HCEC 1CT (cell line): Measurements from ENCODE around the gene TANGO2.
A peak's percentile ranks its signal among the peaks of the same experiment; 100 is the strongest.
"Not testable (repeated sequence)": the region's sequence is repeated elsewhere in the genome, so short reads cannot be mapped to it uniquely, and the experiment has no call there.

ENCODE experiments used
- DNase-seq: peaks from one replicate; pipeline ENCODE4 v3.0.0-alpha.2; 2017

The TANGO2 gene

DNA sequence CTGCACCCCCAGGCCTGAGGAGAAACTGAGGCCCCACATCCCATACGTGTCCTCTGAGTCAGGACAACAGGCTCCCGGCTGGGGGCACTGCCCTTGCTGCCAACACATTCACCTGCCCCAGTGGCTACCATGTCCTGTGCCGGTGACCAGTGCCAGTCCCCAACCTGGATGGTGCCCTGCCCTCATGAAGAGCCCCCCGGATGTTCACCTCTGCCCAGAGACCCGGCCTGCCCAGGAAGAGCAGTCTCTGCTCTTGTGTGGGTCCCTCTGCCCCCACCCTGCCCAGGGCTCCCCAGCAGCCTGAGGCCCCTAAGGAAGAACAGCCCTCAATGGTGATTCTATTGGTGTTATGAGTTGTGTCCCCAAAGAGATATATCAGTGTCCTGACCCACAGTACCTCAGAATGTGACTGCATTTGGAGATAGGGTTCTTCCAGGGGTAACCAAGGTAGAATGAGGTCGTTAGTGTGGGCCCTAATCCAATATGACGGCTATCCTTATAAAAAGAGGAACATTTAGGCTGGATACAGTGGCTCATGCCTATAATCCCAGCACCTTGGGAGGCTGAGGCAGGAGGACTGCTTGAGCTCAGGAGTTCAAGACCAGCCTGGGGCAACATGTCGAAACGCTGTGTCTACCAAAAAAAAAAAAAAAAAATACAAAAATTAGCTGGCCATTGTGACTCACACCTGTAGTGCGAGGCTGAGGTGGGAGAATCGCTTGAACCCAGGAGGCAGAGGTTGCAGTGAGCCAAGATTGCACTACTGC is 45.9 kb downstream of the TANGO2 start:
- DNase-seq = no peak

DNA sequence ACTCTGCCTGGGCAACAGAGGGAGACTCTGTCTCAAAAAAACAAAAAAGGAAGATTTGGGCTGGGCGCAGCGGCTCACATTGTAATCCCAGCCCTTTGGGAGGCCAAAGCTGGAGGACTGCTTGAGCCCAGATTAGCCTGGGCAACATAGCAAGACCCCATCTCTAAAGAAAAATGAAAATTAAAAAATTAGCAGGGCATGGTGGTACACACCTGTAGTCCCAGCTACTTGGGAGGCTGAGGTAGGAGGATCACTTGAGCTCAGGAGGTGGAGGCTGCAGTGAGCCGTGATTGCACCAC is 46.4 kb downstream of the TANGO2 start:
- not testable (repeated sequence) for DNase-seq

DNA sequence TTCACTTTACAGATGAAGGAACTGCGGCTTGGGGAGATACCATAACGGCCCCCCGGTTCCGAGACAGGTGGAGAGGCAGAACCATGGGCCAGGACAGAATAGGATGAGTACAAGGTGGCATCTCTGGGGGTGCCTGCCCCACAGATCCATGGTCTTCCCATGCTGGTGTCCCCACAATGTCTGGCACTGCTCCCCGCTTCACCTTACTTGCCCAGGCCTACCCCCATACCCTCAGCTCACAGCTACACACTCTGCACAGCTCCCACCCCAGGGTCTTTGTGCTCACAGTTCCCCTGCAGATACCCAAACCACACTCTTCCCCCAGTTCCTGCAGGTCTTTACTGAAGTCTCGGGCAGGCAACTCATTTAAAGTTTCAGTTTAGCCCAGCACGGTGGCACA is 47.7 kb downstream of the TANGO2 start:
- DNase-seq = no peak

DNA sequence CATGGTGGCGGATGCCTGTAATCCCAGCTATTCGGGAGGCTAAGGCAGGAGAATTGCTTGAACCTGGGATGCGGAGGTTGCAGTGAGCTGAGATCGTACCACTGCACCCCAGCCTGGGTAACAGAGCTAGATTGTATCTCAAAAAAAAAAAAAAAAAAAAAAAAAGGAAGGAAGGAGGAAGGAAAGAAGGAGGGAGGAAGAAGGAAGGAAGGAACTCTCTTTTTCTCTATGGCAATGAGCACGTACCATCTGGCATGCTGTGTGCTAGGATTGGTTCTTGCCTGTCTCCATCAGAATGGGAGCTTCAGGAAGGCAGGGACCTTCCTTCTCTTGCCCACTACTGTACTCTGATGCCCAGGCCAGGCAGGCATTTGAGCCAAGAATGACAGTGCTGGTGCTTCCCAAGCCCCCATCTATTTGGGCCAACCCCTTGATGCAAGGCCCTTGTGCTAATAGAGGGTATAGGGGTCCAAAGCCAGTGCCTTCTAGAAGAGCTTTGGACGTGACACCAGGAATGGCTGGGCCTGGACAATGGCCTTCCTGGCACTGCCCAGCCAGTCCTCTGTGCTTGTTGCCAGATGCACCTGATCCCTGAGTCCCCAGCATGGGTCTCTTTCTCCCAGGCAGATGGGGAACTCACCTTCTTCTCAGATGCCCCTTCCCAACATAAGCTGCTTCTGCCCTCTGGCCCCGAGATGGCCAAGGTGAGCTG is 48.6 kb downstream of the TANGO2 start:
- no peak for DNase-seq

DNA sequence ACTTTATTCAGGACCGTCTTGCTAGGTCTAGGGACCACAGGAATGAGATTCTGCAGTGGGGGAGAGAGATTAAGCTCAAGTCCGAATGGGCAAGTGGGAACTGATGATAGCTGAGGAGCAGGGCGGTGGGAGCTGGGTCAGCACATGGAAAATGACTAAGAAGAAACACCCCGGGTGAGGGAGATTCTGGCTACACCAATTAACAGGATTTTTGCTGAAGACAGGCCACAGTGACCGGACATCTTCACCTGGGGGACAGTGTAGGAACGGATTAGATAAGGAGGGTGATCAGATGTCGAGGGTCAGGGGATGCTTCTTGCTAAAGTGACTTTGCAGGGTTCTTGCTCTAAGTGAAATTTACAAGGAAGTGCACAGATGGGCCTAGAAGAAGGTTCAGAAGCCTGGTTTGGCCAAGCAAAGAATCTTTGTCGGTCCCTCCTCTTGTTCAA is 50.6 kb downstream of the TANGO2 start:
- DNase-seq = no peak

DNA sequence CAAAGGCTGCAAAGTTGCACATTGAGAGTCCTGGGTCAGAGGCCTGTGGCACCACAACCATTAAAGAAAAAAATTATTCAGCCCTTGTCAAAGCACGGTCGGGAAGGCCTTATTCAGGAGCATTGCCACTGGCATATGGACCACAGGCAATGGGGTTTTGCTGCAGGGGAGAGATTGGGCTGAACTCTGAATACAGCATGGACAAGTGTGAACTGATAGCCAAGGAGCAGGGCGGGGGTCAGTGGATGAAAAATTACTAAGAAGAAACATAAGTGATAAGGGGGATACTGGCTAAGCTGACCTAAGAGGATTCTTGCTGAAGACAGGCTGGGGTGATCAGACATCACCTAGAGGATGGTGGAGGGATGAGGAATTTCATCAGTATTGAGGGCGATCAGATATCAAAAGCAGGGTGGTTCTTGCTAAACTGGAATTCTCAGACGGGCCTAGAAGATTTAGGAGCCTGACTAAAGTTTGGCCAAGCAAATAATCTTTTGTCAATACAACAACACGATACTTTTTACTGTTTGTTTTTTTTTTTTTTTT is 55.8 kb downstream of the TANGO2 start:
- no peak for DNase-seq

DNA sequence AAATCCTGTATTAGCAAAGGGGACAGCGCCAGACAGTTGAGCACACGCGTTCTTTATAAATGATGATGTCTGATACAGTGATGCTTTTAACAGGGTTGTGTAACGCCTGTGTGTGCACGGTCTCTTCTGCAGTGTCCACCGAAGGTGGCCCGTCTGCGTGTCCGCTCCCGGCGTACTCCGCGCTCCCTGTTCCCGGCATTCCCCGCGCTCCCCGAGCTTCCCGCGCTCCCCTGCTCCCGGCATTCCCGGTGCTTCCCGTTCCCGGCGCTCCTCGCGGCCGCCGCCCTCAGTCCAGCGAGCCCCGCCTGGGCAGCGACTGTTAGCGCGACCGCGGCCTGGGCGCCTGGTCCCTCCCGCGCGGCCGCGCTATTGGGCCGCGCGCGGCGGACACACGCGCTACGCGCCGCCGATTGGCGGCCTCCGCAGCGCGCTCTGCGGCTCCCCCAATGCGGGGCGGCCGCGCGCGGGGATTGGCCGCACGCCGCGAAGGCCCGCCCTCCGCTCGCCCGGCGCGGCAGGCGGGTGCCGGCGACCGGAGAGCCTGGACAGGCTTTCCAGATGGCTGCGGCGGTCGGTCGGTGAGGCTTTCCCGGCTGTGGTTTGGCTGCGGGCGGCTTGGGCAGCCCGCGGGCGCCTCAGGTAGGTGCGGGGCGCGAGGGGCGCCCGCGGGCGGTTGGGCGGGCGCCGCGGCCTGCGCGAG is 59.0 kb downstream of the TANGO2 start, which contains the start of gene DGCR8:
TSS of gene DGCR8 (plus strand) at position 497 of the 700 bp plus-strand sequence. CDS start 5,723 bp downstream, outside the sequence.
- DNase-seq = peak; percentile 96

DNA sequence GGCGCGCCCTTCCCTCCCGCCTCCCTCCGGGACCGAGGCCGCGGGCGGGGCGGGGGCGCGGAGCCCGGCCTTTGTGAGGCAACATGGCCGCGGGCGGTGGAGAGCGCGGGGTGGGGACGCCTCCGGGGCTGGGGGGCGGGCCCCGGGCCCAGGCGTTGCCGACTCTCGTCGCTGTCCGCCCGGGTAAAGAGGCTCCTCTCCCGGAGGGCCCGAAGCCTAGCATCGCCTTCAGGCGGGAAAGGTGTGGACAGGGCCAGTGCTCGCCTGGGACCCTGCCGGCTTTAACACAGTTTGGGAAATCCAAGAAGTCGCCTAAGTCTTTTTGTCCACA is 59.5 kb downstream of the TANGO2 start:
- DNase-seq = peak; percentile 33

DNA sequence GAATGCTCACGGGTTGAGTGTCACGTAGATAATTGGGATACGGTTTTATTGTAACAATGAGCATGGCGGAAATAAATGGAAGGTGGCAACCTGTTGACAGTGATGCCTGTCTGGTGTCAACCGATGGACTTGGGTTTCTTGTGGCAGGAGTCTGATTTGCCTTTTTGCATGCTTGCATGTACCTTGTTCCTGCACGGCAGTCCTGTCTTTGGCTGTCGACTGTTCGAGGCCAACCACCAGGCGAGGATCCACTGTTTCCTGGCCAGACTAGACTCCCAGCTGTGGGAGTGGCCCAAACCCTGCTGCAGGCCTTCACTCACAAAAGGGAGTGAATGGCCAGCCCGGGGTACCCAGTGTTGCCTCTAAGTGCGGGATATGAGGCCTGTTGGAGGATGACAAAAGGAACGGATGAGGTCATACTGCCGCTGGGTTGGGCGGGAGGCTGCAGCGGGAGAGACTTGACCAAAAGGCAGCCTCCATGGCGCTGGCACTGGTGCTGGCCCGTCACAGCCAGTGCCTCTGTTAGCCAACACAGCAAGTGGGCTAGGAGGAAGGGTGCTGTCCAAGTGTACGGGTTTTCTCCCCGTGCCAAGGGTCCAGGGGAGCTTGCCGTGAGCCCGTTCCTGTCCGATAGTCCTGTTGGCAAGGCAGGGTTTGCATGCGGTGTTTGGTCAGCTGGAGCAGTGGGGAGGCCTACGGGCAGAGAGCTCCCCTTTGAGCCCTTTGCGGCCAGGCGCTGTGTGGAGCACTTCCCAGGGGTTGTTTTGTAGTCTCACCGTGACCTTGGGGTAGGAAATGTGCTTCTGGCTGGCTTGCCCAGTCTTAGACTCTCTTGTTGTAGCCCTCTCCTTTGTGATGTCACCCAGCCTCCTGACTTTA is 60.1 kb downstream of the TANGO2 start:
- DNase-seq = peak; percentile 35

DNA sequence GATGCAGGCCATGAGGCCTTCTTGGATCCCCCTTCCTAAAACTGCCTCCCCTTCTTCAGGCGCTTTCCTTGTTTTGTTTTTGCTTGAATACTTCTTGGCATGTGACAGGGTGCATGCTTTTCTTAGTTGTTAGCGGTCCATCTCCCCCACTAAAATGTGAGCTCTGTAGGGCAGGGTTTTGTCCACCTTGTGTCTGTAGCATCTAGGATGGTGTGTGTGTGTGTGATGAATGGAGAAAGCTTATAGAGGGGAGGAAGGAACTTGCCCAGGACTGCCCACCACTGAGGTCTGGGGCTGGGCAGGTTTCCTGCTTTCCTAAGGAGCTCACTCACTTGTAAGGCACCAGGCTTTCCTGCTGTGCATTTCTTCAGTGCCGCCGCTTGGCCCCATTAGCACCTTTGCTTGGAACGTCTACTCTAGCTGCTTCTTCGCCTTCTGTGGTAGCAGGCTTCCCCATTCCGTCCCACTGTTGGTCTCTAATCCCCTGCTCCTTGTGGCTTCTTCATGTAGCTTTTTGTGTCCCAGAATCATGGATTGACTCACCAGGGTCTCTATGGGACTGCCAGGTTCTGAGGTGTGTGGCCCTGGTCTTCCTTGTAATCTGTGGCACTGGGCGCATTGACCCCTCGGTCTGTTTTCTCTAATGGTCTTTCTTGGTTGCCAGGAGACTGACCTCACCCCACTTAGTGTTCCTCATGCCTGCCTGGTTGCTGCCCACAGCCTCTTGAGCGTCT is 62.4 kb downstream of the TANGO2 start:
- DNase-seq = no peak

DNA sequence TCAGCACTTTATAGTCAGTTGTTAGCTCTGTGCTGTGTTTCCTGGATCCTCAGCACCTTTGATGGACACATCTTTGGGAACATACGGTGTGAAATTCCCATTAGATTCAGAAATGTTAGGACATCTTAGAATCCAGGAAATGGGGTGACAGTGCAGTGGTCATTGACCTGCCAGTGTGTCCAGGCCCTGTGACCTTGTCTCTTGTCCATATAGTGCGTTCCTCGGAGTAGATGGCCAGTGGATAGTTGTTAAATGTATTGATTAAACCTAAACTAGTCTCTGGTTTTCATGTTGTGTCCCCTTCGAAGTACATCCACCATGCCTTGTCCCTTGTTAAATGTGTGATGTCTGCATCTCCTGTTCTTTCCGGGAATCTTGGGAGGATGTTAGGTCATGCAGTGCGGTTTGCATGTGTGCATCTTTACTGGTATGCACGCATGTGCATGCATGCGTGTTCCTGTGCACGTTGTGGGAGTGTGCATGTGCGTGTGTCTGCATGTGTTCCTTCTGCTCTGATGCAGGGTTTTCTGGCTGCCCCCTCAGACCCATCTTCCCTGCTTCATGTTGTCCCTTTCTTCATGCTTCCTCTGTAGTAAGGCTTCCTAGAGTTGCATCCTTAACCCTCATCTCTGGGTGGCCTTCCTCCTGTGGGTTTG is 63.1 kb downstream of the TANGO2 start:
- no peak for DNase-seq

DNA sequence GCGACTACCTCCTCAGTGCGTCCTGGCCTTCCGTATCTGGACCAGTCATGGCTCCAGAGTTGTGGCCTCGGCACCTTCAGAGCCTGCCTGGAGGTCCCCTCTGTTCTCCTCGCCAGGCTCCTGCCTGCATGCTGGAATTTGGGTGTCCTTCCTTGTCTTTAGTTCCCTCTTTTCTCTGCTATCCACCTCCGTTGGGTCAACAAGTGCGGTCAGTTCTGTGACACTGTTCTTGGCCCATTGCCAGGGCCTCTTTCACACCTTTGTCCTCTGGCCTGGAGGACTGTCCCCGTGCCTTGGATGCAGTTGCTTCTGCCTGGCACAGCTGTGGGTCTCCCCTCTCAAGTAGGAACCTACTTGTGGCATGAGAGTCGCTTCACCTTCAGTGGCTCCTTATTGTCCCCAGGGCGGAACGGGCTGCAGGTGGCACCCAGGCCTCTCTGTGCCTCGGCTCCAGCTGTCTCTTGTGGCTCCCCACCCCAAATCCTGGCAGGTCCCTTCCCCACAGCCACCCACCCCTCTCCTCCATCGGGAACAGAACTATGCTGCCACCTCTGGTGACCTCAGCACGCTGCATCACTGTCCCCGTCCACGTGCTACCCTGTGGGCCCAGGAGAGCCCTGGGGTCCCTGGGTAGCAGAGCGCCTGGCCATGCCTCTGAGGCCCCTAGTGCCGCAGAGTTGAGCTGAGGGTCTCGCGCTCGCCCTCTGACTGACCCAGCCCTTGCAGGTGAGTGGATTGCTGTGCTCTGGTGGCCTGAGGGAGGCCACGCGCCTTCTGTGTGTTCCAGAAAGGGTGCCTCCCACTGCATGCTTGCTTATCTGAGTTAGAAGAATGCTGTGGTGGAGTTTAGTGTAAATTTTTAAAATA is 63.9 kb downstream of the TANGO2 start:
- DNase-seq = no peak

DNA sequence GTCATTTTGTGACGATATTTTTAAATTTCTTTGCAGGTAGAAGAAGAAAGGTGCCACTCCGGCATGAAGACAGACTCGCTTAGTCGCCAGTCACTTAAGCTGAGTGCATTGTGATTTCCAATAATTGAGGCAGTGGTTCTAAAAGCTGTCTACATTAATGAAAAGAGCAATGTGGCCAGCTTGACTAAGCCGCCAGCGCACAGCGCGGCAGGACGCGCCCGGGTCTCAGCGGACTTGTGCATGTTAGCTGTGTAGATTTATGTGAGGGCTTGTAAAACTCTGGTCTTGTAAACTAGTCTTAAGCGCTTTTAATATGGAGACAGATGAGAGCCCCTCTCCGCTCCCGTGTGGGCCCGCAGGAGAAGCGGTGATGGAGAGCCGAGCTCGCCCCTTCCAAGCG is 64.7 kb downstream of the TANGO2 start:
- DNase-seq = no peak

DNA sequence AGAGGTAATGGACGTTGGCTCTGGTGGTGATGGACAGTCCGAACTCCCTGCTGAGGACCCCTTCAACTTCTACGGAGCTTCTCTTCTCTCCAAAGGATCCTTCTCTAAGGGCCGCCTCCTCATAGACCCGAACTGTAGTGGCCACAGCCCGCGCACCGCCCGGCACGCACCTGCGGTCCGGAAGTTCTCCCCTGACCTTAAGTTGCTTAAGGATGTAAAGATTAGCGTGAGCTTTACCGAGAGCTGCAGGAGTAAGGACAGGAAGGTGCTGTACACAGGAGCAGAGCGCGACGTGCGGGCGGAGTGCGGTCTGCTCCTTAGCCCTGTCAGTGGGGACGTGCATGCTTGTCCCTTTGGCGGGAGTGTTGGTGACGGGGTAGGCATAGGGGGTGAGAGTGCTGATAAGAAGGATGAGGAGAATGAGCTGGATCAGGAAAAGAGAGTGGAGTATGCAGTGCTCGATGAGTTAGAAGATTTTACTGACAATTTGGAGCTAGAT is 65.2 kb downstream of the TANGO2 start:
- no peak for DNase-seq

DNA sequence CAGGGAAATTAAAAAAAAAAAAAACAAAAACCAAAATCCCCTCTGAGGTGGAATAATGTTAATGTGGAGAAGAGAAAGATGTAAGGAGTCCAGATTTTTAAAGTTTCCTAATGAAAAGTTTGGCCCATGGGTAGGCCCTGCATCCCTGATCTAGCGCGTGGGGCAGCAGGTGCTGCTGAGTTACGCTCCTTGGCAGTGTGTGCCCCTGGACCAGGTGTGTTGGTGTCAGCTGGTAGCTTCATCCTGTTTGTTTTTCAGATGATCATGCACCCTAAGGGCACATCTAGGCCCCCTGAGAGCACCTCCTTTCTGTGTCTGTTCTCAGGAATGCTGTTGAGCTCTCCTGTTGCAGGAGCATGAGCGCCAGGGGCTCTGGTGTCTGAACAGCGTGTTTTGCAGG is 65.9 kb downstream of the TANGO2 start:
- no peak for DNase-seq

DNA sequence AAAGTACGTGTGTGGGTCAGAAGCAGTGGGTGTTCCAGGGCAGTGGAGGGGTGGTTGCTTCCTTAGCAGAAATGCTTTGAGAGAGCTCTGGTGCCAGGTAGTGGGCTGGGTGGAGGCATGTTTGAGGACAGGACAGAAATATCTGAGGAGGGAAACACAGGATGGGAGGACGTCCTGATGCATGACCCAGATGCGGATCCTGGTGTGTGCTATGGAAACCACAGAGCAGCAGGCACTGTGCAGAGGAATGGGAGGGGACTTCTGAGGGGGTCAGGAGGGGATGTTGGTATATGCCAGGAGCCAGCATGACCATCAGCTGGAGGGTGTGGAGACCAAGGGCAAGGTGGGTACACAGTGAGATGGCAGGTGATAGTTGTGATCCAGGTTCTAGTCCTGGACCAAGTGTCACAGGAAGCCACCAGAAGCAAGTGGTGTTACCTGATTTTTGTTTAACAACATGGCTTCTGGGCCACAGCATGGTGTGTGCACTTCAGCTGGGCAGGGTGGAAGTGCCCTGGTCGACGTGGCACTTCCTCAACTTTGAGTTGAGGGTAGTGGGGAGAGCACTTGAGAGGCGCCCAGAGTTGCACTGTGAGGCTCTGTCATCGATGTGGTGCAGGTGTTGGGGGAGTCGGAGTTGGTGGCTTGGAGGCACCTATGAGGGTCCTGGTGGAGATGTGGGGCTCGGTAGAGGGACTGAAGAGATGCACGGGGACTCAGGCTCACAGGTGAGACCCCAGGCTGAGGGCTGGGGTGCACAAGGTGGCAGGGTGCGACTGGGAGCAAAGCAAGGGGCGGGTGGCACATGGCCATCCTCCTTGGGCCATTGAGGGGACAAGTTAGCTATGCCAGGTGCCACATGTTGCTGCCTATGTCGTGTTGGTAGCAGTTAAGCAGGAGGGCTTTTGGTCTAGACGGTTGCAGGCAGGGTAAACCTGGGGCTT is 66.7 kb downstream of the TANGO2 start:
- DNase-seq = no peak

DNA sequence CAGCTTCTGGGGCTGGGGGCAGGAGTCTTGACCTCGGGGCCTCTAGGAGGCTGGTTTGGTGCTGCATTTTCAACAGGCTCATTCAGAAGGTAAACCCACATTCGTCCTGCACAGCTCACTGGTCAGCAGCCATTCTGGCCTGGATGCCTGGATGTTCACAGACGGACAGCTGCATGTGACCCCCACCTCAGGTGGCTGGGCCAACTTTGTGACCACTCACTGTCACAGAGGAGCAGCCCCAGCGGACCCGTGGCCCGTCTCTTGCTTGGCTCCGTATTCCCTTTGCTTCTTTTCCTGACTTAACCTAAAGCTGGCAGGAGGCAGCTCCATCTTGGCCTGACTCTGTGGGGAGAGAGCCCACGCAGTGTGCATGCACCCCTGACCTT is 67.3 kb downstream of the TANGO2 start:
- no peak for DNase-seq

DNA sequence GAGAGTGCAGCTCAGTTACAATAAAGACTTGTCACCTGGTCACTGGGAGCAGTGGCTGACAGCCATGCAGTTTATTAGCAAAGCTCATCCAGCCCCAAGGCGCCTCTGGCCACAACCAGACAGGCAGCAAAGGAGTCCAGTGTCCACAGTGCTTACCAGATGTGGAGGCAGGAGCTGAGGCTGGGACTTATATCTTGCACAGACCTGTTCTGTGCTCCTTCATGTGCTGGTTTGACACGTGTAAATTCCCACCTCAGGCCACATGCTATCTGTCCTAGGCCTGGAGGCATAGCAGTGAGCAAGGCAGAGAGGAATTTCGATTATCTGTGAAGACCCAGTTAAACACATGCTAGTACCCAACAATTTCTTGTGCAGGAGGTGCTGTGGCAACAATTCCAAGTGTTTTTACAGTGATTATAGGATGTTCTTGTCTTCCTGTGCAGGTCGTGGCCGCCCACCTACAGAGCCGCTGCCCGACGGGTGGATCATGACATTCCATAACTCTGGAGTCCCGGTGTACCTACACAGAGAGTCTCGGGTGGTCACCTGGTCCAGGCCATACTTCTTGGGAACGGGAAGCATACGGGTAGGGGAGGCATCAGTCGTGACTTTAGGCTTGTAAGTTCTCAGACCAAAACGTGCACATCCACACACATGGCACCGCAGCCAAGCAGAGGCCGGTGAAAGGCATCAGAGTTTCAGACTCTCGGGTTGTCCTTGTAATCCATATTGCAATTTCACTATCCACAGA is 68.5 kb downstream of the TANGO2 start:
- DNase-seq = no peak
